ENCODE measurements around the gene TECPR2. TPM values are rescaled to one million over a fixed set of nuclear protein-coding genes. Genes with fewer than 3 reads are reported as not detected.
"Not testable (repeated sequence)": the region's sequence is repeated elsewhere in the genome, so short reads cannot be mapped to it uniquely, and the experiment has no call there.

Gene TECPR2
- polyA plus RNA-seq, 1 donor (not counting 4 experiments of a cell fraction or from before 2014, with no cell fraction given): 8.3 TPM

DNA sequence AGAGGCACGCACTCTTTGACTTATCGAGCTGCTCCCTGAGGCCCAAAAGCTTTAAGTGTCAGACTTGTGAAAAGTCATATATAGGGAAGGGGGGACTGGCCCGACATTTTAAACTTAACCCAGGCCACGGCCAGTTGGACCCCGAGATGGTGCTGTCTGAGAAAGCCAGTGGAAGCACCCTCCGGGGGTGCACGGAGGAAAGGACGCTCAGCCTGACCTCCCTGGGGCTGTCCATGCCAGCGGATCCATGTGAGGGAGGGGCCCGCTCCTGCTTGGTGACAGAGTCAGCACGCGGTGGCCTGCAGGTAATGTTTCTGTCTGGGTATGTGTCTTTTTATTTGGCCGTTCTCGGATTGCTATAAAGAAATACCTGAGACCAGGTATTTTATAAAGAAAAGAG, 36.2 kb upstream of the TECPR2 start:
- H3K27me3 ChIP-seq (ENCODE audit: control insufficient read depth, extremely low read depth, insufficient read depth, low read length): no peaks in the 10 kb centered on the region
- no peak overlapping the region for H3K9ac ChIP-seq (ENCODE audit: control insufficient read depth, extremely low read depth, insufficient read depth, low read length)
- dilution Hi-C loops (cut with MboI; ENCODE audit: extremely low pct_ligation_motif_present, low sequenced_read_pairs): no loop called here
- H3K36me3 ChIP-seq (ENCODE audit: control insufficient read depth in 2 of 2, extremely low read depth in 1 of 2, insufficient read depth in 2 of 2, low read length in 2 of 2): peaks cover 9% of the 10 kb centered on the region in 2 experiments
- no peaks in the 10 kb centered on the region for H3K9me1 ChIP-seq (ENCODE audit: control insufficient read depth, extremely low read depth, insufficient read depth, low read length)
- FAIRE-seq (no peak), DNase-seq (ENCODE audit: low read depth, low spot score) (no peak)
- TF ChIP-seq, protein P1, sequence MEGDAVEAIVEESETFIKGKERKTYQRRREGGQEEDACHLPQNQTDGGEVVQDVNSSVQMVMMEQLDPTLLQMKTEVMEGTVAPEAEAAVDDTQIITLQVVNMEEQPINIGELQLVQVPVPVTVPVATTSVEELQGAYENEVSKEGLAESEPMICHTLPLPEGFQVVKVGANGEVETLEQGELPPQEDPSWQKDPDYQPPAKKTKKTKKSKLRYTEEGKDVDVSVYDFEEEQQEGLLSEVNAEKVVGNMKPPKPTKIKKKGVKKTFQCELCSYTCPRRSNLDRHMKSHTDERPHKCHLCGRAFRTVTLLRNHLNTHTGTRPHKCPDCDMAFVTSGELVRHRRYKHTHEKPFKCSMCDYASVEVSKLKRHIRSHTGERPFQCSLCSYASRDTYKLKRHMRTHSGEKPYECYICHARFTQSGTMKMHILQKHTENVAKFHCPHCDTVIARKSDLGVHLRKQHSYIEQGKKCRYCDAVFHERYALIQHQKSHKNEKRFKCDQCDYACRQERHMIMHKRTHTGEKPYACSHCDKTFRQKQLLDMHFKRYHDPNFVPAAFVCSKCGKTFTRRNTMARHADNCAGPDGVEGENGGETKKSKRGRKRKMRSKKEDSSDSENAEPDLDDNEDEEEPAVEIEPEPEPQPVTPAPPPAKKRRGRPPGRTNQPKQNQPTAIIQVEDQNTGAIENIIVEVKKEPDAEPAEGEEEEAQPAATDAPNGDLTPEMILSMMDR (optimal IDR thresholded peaks at IDR 0.05 in 1 of 3, IDR thresholded peaks at IDR 0.05 in 1 of 3, conservative IDR thresholded peaks at IDR 0.05 in 1 of 3; ENCODE audit: extremely low read depth in 1 of 3, insufficient read depth in 2 of 3, low read length in 3 of 3): no peak
- TF ChIP-seq EZH2 (IDR thresholded peaks at IDR 0.05; ENCODE audit: low read length): no peak
- H3K4me1 ChIP-seq (ENCODE audit: control insufficient read depth, extremely low read depth, insufficient read depth, low read length): no peaks in the 10 kb centered on the region
- H2AFZ ChIP-seq (ENCODE audit: control insufficient read depth, low read length): no peak overlapping the region
- no peaks in the 10 kb centered on the region for H3K9me3 ChIP-seq (ENCODE audit: control insufficient read depth, low read depth, low read length)
- no peaks in the 10 kb centered on the region for H4K20me1 ChIP-seq (ENCODE audit: control insufficient read depth, extremely low read depth, insufficient read depth, low read length)
- H3K27ac ChIP-seq (ENCODE audit: control insufficient read depth, insufficient read depth, low read length): no peak overlapping the region
- H3K4me3 ChIP-seq (ENCODE audit: control insufficient read depth in 2 of 3, extremely low read depth in 1 of 3, insufficient read depth in 2 of 3, low read depth in 1 of 3, low read length in 3 of 3): no peak overlapping the region
- no peaks in the 10 kb centered on the region for H3K79me2 ChIP-seq (ENCODE audit: control insufficient read depth, insufficient read depth, low read length)
- no peak overlapping the region for H3K4me2 ChIP-seq (ENCODE audit: control insufficient read depth, extremely low read depth, insufficient read depth, low read depth, low read length)

DNA sequence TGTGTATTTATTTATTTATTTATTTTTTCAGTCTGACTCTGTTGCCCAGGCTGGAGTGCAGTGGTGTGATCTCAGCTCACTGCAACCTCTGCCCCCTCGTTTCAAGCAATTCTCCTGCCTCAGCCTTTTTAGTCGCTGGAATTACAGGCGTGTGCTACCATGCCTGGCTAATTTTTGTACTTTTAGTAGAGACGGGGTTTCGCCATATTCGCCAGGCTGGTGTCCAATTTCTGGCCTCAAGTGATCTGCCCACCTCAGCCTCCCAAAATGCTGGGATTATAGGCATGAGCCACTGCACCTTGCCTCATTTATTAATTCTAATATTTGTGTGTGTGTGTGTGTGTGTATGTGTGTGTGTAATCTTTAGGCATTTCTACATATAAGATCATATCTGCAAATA, 33.4 kb upstream of the TECPR2 start:
- peaks cover 10 to 11% of the 10 kb centered on the region in 2 experiments for H3K36me3 ChIP-seq (ENCODE audit: control insufficient read depth in 2 of 2, extremely low read depth in 1 of 2, insufficient read depth in 2 of 2, low read length in 2 of 2)
- H3K4me3 ChIP-seq (ENCODE audit: control insufficient read depth in 2 of 3, extremely low read depth in 1 of 3, insufficient read depth in 2 of 3, low read depth in 1 of 3, low read length in 3 of 3); H2AFZ ChIP-seq (ENCODE audit: control insufficient read depth, low read length); H3K27me3 ChIP-seq (ENCODE audit: control insufficient read depth, extremely low read depth, insufficient read depth, low read length); H3K9me3 ChIP-seq (ENCODE audit: control insufficient read depth, low read depth, low read length); H3K9me1 ChIP-seq (ENCODE audit: control insufficient read depth, extremely low read depth, insufficient read depth, low read length); H3K4me1 ChIP-seq (ENCODE audit: control insufficient read depth, extremely low read depth, insufficient read depth, low read length); DNase-seq (ENCODE audit: low read depth, low spot score); dilution Hi-C loops (cut with MboI; ENCODE audit: extremely low pct_ligation_motif_present, low sequenced_read_pairs); H3K4me2 ChIP-seq (ENCODE audit: control insufficient read depth, extremely low read depth, insufficient read depth, low read depth, low read length); H4K20me1 ChIP-seq (ENCODE audit: control insufficient read depth, extremely low read depth, insufficient read depth, low read length); FAIRE-seq; H3K9ac ChIP-seq (ENCODE audit: control insufficient read depth, extremely low read depth, insufficient read depth, low read length); H3K79me2 ChIP-seq (ENCODE audit: control insufficient read depth, insufficient read depth, low read length); H3K27ac ChIP-seq (ENCODE audit: control insufficient read depth, insufficient read depth, low read length): not testable (repeated sequence)

DNA sequence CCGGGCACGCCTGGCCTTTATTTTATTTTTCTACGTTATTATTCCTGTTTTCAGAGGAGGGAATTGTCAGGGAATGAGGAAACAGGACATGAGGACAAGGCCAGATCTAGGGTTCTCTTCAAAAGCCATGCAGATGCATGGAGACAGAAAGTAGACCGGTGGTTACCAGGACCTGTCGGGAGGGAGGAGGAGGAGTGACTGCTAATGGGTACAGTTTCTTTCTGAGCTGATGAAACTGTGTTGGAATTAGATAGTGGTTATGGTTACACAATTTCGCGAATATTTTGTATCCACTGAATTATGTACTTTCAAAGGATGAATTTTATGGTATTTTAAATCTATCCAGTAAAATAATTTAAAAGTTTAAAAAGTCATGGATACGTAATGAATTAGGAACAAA, 31.9 kb upstream of the TECPR2 start:
- H3K36me3 ChIP-seq (ENCODE audit: control insufficient read depth in 2 of 2, extremely low read depth in 1 of 2, insufficient read depth in 2 of 2, low read length in 2 of 2): peaks cover 7 to 11% of the 10 kb centered on the region in 2 experiments

More for the DNA sequence above, 31.9 kb upstream of the TECPR2 start:
- Histone ChIP-seq H3K4me2 (ENCODE audit: control insufficient read depth, extremely low read depth, insufficient read depth, low read depth, low read length) (no peak overlapping the region), H3K9me3 (ENCODE audit: control insufficient read depth, low read depth, low read length) (no peaks in the 10 kb centered on the region), H2AFZ (ENCODE audit: control insufficient read depth, low read length) (no peak overlapping the region), H3K9me1 (ENCODE audit: control insufficient read depth, extremely low read depth, insufficient read depth, low read length) (no peaks in the 10 kb centered on the region), H3K27ac (ENCODE audit: control insufficient read depth, insufficient read depth, low read length) (no peak overlapping the region), H3K27me3 (ENCODE audit: control insufficient read depth, extremely low read depth, insufficient read depth, low read length) (no peaks in the 10 kb centered on the region), H3K4me3 (ENCODE audit: control insufficient read depth in 2 of 3, extremely low read depth in 1 of 3, insufficient read depth in 2 of 3, low read depth in 1 of 3, low read length in 3 of 3) (no peak overlapping the region), H4K20me1 (ENCODE audit: control insufficient read depth, extremely low read depth, insufficient read depth, low read length) (no peaks in the 10 kb centered on the region), H3K9ac (ENCODE audit: control insufficient read depth, extremely low read depth, insufficient read depth, low read length) (no peak overlapping the region), H3K79me2 (ENCODE audit: control insufficient read depth, insufficient read depth, low read length) (no peaks in the 10 kb centered on the region), H3K4me1 (ENCODE audit: control insufficient read depth, extremely low read depth, insufficient read depth, low read length) (no peaks in the 10 kb centered on the region)
- dilution Hi-C loops (cut with MboI; ENCODE audit: extremely low pct_ligation_motif_present, low sequenced_read_pairs): no loop called here
- no peak for TF ChIP-seq EZH2 (IDR thresholded peaks at IDR 0.05; ENCODE audit: low read length)
- TF ChIP-seq, protein P1 (optimal IDR thresholded peaks at IDR 0.05 in 1 of 3, IDR thresholded peaks at IDR 0.05 in 1 of 3, conservative IDR thresholded peaks at IDR 0.05 in 1 of 3; ENCODE audit: extremely low read depth in 1 of 3, insufficient read depth in 2 of 3, low read length in 3 of 3): no peak
- DNase-seq (ENCODE audit: low read depth, low spot score) (no peak), FAIRE-seq (no peak)
